Endometrial microvascular endothelial cells (primary cell): ENCODE data around the gene LRRFIP2. TPM values are rescaled to one million over a fixed set of nuclear protein-coding genes. Genes with fewer than 3 reads are reported as not detected.
"Not testable (repeated sequence)": the region's sequence is repeated elsewhere in the genome, so short reads cannot be mapped to it uniquely, and the experiment has no call there.

Experiments
- in situ Hi-C: cut with HindIII; loops from 2 replicates; pipeline ENCODE4 v1.10.0; 2017; ENCODE audit warnings: low sequenced_read_pairs, low pct_unique_long_range_greater_than_20kb; ENCODE audit errors: inconsistent ontology term
- total RNA-seq: library from RNA; depleted of rRNA; stranded (reverse); fragments of >200 nt; gene quantifications from one replicate; pipeline ENCODE4 v1.2.3, GENCODE V29; 2015; ENCODE audit errors: inconsistent ontology term

Gene LRRFIP2
- total RNA-seq, 1 donor from 2014 or later: 47.3 TPM

DNA sequence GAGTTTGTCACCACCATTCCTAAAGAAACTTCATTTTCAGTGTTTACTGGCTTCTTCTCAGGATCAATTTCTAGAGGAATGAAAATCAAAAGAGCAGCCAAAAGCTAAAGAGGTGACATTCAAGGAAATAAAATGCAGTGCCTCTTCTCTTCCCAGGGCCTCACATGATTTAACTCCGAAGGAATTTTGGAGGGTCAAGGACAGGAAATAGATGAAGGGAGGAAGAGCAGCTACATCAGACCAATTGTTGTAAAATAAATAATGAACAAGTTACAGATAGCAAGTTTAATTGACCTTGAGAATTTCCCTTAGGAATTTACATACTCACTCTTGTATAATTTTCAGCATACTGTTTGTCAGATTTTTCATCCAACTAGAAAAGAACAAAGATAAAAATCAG is 78.1 kb downstream of the LRRFIP2 start:
- in situ Hi-C loops: no loop called here

- in situ Hi-C loops: no loop called here
These were observed 79.7 kb downstream of the LRRFIP2 start for GRCh38 chr3:37094636-37095035.

DNA sequence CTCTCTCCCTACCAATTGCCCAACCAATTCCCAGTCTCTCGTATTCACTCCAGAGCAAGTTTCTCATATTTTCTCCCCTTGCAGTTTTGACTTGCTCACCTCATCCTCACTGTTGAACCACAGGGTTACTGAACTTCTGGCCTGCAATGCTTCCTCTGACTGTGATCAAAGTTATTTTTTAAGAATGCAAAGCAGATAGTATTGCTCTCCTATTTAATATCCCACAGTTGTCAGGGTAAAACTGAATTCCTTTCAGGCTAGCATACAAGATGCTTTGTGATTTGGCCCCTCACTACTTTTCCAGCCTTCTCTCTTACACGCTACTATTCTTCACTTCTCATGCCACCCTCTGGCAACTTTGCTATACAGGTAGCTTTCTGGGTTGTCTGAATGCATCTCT is 80.9 kb downstream of the LRRFIP2 start:
- in situ Hi-C loops: no loop called here

DNA sequence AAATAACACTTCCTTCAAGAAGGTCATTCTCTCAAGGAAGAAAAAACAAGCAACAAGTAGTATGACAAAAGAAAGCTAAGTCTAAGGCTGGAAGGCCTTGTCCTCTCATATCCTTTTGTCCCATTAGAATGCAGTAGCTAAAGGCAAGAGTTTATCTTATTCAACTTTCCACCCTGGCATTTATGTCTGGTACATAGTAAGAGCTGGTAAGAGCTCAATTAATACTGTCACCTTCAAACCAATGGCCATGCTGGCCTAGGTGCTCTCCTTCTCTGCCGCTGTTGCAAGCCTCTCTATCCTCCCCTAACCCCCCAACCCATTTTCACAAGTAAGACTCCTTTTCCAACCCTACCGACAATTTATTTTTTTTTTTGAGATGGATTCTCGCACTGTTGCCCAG is 81.9 kb downstream of the LRRFIP2 start:
- in situ Hi-C loops: no loop called here

DNA sequence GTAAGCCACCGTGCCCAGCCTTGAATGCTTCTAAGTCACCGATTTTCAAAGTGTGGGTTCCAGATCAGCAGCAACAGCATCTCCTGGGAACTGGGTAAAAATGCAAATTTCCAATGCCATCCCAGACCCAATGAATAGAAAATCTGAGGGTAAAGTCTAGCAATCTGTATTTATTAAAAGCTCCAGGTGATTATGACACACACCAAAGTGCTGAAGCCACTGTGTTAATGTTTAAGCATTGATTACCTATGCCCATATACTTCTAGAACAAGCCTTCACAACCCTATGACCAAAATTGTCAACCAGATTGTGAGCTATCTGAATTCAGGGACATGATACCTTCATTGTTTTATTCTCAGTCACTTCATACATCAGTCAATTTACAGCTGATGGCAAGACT is 86.5 kb downstream of the LRRFIP2 start:
- in situ Hi-C loops: no loop called here

DNA sequence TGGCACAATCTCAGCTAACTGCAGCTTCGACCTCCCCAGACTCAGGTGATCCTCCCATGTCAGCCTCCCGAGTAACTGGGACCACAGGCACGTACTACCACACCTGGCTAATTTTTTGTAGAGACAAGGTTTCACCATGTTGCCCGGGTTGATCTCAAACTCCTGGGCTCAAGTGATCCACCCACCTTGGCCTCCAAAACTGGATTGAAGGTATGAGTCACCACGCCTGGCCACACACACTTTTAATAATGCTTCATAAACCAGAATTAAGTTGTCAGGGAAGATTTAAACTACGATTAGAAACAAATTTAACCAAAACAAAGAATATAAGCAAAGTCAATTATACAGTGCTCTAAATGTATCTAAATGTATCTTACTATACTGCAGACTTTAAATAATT is 87.5 kb downstream of the LRRFIP2 start:
- in situ Hi-C loops: no loop called here

- in situ Hi-C loops: no loop called here
These were observed 92.1 kb downstream of the LRRFIP2 start for GRCh38 chr3:37082317-37082716.

- in situ Hi-C loops: no loop called here
These were observed 98.4 kb downstream of the LRRFIP2 start for GRCh38 chr3:37075955-37076354.

DNA sequence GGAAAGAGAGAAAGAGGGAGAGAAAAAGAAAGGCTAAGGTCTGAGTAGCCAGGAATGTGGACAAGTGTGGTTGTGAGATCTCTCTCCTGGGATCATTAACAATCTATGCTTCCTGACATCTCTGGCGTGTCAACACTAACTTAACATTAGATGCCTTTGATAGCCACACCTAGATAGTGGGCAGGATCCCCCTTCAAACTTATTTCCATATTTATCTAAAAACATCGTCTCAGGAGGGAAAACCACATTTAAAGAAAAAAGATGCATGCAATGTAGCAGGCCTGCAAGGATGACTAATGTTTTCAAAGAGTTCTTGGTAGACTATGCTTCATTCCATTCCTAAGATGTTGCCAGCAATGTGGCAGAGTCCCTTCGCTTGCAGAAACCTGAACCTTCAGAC is 100.2 kb downstream of the LRRFIP2 start:
- in situ Hi-C loops: no loop called here

GRCh38 chr3:37072892-37073291 is 101.5 kb downstream of the LRRFIP2 start:
- in situ Hi-C loops: no loop called here

- in situ Hi-C loops: no loop called here
These were observed 102.5 kb downstream of the LRRFIP2 start for GRCh38 chr3:37071921-37072320.

DNA sequence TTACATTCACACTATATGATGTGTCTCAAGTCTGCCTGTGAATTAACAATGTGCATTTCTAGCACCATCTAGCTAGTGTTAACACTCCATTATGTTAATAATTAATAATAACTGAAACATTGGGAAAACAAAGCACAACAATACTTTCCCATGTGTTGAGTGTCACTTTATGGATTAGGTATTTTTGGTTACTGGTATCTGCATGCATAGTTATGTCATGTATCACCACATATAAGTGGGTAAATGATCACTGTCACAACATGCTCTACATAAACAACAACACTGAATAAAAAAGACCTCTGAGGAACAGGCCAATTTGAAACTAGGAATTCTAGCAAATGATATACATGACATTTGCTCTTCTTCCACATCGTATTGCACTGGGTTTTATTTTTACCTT is 106.4 kb downstream of the LRRFIP2 start:
- in situ Hi-C loops: no loop called here

GRCh38 chr3:37067577-37067976 is 106.8 kb downstream of the LRRFIP2 start:
- in situ Hi-C loops: no loop called here

GRCh38 chr3:37064747-37065146 is 109.6 kb downstream of the LRRFIP2 start:
- in situ Hi-C loops: no loop called here

- in situ Hi-C loops: no loop called here
These were observed 116.3 kb downstream of the LRRFIP2 start for GRCh38 chr3:37058117-37058516.

GRCh38 chr3:37056826-37057225 is 117.6 kb downstream of the LRRFIP2 start:
- in situ Hi-C loops: no loop called here

DNA sequence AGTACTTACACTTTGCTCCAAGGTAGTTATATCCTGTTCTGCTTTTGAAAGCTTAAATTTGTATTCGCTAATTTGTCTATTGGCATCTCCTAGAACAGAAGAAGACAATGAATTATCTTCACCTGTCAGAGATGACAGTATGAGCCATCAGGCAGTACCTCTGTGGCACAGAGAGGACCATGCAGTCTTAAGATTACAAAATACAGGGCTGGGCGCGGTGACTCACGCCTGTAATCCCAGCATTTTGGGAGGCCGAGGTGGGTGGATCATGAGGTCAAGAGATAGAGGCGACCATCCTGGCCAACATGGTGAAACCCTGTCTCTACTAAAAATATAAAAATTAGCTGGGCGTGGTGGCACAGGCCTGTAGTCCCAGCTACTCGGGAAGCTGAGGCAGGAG is 119.3 kb downstream of the LRRFIP2 start:
- in situ Hi-C loops: not testable (repeated sequence)

DNA sequence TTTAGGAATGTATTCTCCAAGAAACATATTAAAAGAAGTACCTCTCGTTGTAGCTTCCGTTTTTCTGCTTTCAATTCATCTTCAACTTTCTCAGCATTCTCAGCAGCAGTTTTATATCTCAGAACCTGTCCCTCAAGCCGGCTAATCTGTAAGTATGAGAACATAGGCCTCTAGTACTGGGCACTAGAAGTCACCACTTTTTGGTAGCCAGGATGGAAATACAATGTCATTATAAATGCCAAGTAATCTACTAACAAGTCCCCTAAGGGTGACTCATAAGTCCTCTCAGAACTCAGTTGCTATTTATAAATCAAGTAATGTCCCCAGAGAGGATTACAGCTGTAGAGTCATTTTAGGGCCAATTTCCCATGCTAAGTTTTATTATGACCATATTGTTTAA is 120.0 kb downstream of the LRRFIP2 start:
- in situ Hi-C loops: no loop called here

- in situ Hi-C loops: no loop called here
These were observed 120.6 kb downstream of the LRRFIP2 start for GRCh38 chr3:37053753-37054152.

DNA sequence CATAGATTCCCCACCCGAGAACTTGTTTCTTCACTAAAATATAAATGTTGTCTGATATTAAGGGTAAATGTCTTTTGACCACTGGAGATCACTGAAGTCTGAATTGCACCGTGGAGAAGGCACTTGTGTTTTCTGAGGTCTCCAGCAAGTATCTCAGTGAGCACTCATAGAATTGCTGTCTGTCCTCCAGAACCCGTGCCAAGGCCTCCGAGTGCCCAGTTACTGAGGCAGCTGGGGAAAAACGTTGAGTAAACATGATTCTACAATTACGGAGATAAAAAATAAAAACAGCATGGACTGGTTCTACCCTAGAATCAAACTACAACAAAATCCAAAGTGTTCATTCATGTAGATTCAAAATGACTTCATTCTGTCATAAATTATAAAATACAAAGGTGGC is 121.0 kb downstream of the LRRFIP2 start:
- in situ Hi-C loops: no loop called here

GRCh38 chr3:37052860-37053259 is 121.5 kb downstream of the LRRFIP2 start:
- in situ Hi-C loops: no loop called here

- in situ Hi-C loops: no loop called here
These were observed 124.1 kb downstream of the LRRFIP2 start for GRCh38 chr3:37050282-37050681.
